Measurements from ENCODE around the gene SPECC1L.

Gene SPECC1L

DNA sequence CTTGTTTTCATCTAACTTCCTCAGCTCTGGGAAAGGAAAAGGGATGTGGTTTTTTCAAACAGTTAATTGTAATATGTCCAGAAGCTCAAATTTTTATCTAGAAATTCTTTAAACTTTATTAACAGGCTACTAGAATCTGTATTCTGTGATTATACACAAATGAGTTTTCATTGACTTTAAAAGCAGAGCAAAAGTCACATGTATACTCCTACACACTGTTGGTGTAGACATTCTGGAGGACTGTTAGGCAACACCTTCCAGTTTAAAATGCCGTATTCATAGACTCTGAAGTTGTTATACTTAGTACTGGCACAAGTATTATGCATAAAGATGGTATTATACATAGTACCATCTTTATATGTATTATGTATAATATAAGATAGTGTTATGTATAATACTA, 64.9 kb downstream of the SPECC1L start:
- Histone ChIP-seq H3K9ac (ENCODE audit: low read length) (no peak overlapping the region), H3K27me3 (ENCODE audit: control insufficient read depth, insufficient read depth, low read length) (no peaks in the 10 kb centered on the region), H3K36me3 (ENCODE audit: control insufficient read depth, insufficient read depth, low read length) (peaks cover 6% of the 10 kb centered on the region), H3K9me3 (ENCODE audit: control insufficient read depth, low read length) (no peaks in the 10 kb centered on the region), H3K4me1 (ENCODE audit: control insufficient read depth, insufficient read depth, low read length) (no peaks in the 10 kb centered on the region), H3K4me3 (ENCODE audit: low read length) (no peak overlapping the region)

DNA sequence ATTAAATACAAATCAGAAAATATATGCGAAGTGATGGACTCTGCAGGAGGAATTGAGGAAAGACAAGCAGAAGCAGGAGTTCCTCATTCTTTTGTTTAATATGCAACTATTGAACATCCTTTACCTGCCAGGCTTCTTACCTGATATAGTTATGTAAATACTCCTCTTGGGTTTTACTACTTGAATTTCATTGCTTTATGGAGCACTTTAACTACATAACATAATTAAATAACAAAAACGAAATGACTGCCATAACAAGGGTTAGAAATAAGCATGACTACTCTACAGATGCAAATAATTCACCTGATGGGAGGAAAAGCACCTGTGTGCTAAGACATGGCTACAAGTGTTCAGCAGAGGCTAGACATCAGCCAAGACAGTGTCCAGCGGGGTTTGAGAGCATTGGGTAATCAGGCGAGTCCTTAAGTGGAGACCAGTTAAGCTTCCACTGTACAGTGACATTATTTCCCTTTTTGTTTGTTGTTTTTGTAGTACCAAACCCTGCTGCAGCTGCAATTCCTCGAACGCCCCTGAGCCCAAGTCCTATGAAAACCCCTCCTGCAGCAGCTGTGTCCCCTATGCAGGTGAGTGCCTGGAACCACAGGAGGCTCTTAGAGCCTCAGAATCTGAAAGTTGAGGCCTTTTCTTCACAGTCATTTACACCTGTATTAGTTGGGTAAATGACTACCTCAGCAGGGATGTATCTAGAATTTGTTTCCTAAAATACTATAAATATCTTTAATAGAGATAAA, 67.4 kb downstream of the SPECC1L start:
- no peaks in the 10 kb centered on the region for H3K4me1 ChIP-seq (ENCODE audit: control insufficient read depth, insufficient read depth, low read length)
- no peak overlapping the region for H3K4me3 ChIP-seq (ENCODE audit: low read length)
- H3K9me3 ChIP-seq (ENCODE audit: control insufficient read depth, low read length): no peaks in the 10 kb centered on the region
- H3K9ac ChIP-seq (ENCODE audit: low read length): no peak overlapping the region
- H3K36me3 ChIP-seq (ENCODE audit: control insufficient read depth, insufficient read depth, low read length): peaks cover 6% of the 10 kb centered on the region
- H3K27me3 ChIP-seq (ENCODE audit: control insufficient read depth, insufficient read depth, low read length): no peaks in the 10 kb centered on the region

- no peaks in the 10 kb centered on the region for H3K4me1 ChIP-seq (ENCODE audit: control insufficient read depth, insufficient read depth, low read length)
- no peaks in the 10 kb centered on the region for H3K27me3 ChIP-seq (ENCODE audit: control insufficient read depth, insufficient read depth, low read length)
- H3K9ac ChIP-seq (ENCODE audit: low read length): no peak overlapping the region
- H3K9me3 ChIP-seq (ENCODE audit: control insufficient read depth, low read length): no peaks in the 10 kb centered on the region
- no peak overlapping the region for H3K4me3 ChIP-seq (ENCODE audit: low read length)
- peaks cover 6% of the 10 kb centered on the region for H3K36me3 ChIP-seq (ENCODE audit: control insufficient read depth, insufficient read depth, low read length)
These were observed 68.3 kb downstream of the SPECC1L start for GRCh38 chr22:24338726-24339451.

- H3K4me1 ChIP-seq (ENCODE audit: control insufficient read depth, insufficient read depth, low read length): no peaks in the 10 kb centered on the region
- no peaks in the 10 kb centered on the region for H3K27me3 ChIP-seq (ENCODE audit: control insufficient read depth, insufficient read depth, low read length)
- no peak overlapping the region for H3K4me3 ChIP-seq (ENCODE audit: low read length)
- H3K9me3 ChIP-seq (ENCODE audit: control insufficient read depth, low read length): no peaks in the 10 kb centered on the region
- no peak overlapping the region for H3K9ac ChIP-seq (ENCODE audit: low read length)
- H3K36me3 ChIP-seq (ENCODE audit: control insufficient read depth, insufficient read depth, low read length): peaks cover 6% of the 10 kb centered on the region
These were observed 68.8 kb downstream of the SPECC1L start for GRCh38 chr22:24339452-24339747.

DNA sequence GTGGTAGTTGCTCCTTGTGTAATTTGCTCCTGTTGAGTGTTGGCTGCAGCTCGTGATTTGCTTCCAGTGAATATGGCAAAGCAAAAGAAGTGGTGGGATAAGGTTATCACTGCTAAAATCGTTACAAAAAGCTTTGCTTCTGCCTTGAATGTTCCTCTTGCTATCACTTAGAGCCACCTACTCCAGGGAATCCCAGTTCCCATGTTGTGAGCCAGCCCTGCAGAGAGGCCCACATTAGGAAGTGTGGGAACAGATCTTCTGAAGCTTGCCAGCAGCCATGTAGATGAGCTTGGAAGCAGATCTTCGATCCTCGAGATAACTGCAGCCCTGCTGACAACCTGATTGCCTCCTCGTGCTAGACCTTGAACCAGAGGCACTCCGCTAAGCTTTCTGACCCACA, 71.0 kb downstream of the SPECC1L start:
- no peaks in the 10 kb centered on the region for H3K4me1 ChIP-seq (ENCODE audit: control insufficient read depth, insufficient read depth, low read length)
- no peak overlapping the region for H3K4me3 ChIP-seq (ENCODE audit: low read length)
- no peaks in the 10 kb centered on the region for H3K9me3 ChIP-seq (ENCODE audit: control insufficient read depth, low read length)
- no peak overlapping the region for H3K9ac ChIP-seq (ENCODE audit: low read length)
- no peaks in the 10 kb centered on the region for H3K27me3 ChIP-seq (ENCODE audit: control insufficient read depth, insufficient read depth, low read length)
- H3K36me3 ChIP-seq (ENCODE audit: control insufficient read depth, insufficient read depth, low read length): peaks cover 6% of the 10 kb centered on the region

DNA sequence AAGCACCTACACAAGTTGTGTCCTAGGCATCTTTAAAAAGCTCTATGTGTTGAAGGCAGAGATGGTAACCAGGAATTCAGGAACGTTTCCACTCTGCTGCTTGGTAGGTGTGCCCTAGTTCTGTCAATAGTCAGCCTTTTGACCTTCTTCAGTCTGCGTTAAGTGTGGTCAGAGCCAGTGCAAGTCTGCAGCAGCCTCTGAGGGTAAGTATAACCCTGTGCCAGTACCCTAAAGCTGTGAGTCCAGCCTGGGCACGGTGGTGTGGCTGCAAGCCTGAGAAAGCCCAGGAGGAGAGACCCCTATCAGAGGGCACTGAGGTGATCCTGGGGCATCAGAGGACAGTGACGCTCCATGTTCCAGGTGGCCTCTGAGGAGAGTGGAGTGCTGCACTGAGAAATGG, 80.0 kb downstream of the SPECC1L start:
- no peak overlapping the region for H3K9ac ChIP-seq (ENCODE audit: low read length)
- H3K4me3 ChIP-seq (ENCODE audit: low read length): no peak overlapping the region
- peaks cover 4% of the 10 kb centered on the region for H3K36me3 ChIP-seq (ENCODE audit: control insufficient read depth, insufficient read depth, low read length)
- no peaks in the 10 kb centered on the region for H3K4me1 ChIP-seq (ENCODE audit: control insufficient read depth, insufficient read depth, low read length)
- no peaks in the 10 kb centered on the region for H3K9me3 ChIP-seq (ENCODE audit: control insufficient read depth, low read length)
- H3K27me3 ChIP-seq (ENCODE audit: control insufficient read depth, insufficient read depth, low read length): no peaks in the 10 kb centered on the region

DNA sequence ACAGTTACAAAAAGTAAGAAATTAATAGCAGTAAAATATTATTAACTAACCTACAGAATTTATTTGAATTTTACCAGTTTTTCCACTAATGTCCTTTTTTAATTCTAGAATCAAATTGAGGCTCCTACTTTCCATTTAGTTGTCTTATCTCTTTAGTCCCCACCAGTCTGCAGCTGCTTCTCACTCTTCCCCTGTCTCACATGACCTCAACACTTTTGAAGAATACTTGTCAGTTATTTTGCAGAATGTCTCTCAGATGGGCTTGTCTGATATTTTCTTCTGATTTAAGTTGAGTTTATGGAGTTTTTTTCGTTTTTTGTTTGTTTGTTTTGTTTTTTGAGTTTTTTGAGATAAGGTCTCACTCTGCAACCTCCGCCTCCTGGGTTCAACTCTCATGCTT, 82.5 kb downstream of the SPECC1L start:
- H3K9me3 ChIP-seq (ENCODE audit: control insufficient read depth, low read length): no peaks in the 10 kb centered on the region
- no peak overlapping the region for H3K4me3 ChIP-seq (ENCODE audit: low read length)
- no peak overlapping the region for H3K9ac ChIP-seq (ENCODE audit: low read length)
- H3K4me1 ChIP-seq (ENCODE audit: control insufficient read depth, insufficient read depth, low read length): no peaks in the 10 kb centered on the region
- H3K36me3 ChIP-seq (ENCODE audit: control insufficient read depth, insufficient read depth, low read length): peaks cover 4% of the 10 kb centered on the region
- H3K27me3 ChIP-seq (ENCODE audit: control insufficient read depth, insufficient read depth, low read length): no peaks in the 10 kb centered on the region

GRCh38 chr22:24355574-24355973, 84.9 kb downstream of the SPECC1L start:
- Histone ChIP-seq H3K27me3 (ENCODE audit: control insufficient read depth, insufficient read depth, low read length) (no peaks in the 10 kb centered on the region), H3K36me3 (ENCODE audit: control insufficient read depth, insufficient read depth, low read length) (no peaks in the 10 kb centered on the region), H3K4me3 (ENCODE audit: low read length) (no peak overlapping the region), H3K4me1 (ENCODE audit: control insufficient read depth, insufficient read depth, low read length) (peaks cover 10% of the 10 kb centered on the region), H3K9ac (ENCODE audit: low read length) (no peak overlapping the region), H3K9me3 (ENCODE audit: control insufficient read depth, low read length) (no peaks in the 10 kb centered on the region)

DNA sequence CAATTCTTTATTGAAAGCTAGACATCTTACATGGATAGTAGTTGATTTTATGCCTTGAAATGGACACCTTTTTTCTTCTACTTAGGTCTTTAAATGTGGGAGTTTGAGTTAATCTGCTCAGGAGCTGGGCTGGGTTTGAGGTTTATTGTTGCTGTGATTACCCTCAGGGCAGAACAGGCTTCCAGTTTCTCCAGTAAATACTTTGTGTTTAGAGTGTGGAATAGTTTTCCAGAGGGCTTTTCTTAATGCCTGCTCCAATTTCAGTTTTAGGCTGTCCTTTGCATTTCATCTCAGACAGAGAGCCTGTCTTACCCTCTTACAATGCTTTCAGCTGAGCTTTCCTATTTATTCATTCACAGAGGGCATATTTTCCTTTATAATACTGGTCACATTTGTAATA, 86.9 kb downstream of the SPECC1L start:
- Histone ChIP-seq H3K9me3 (ENCODE audit: control insufficient read depth, low read length) (no peaks in the 10 kb centered on the region), H3K27me3 (ENCODE audit: control insufficient read depth, insufficient read depth, low read length) (no peaks in the 10 kb centered on the region), H3K9ac (ENCODE audit: low read length) (no peak overlapping the region), H3K4me3 (ENCODE audit: low read length) (no peak overlapping the region), H3K36me3 (ENCODE audit: control insufficient read depth, insufficient read depth, low read length) (no peaks in the 10 kb centered on the region), H3K4me1 (ENCODE audit: control insufficient read depth, insufficient read depth, low read length) (peaks cover 10% of the 10 kb centered on the region)

GRCh38 chr22:24358105-24358836, 87.6 kb downstream of the SPECC1L start:
- H3K9me3 ChIP-seq (ENCODE audit: control insufficient read depth, low read length): no peaks in the 10 kb centered on the region
- H3K27me3 ChIP-seq (ENCODE audit: control insufficient read depth, insufficient read depth, low read length): no peaks in the 10 kb centered on the region
- no peak overlapping the region for H3K4me3 ChIP-seq (ENCODE audit: low read length)
- peaks cover 10% of the 10 kb centered on the region for H3K4me1 ChIP-seq (ENCODE audit: control insufficient read depth, insufficient read depth, low read length)
- no peaks in the 10 kb centered on the region for H3K36me3 ChIP-seq (ENCODE audit: control insufficient read depth, insufficient read depth, low read length)
- no peak overlapping the region for H3K9ac ChIP-seq (ENCODE audit: low read length)

DNA sequence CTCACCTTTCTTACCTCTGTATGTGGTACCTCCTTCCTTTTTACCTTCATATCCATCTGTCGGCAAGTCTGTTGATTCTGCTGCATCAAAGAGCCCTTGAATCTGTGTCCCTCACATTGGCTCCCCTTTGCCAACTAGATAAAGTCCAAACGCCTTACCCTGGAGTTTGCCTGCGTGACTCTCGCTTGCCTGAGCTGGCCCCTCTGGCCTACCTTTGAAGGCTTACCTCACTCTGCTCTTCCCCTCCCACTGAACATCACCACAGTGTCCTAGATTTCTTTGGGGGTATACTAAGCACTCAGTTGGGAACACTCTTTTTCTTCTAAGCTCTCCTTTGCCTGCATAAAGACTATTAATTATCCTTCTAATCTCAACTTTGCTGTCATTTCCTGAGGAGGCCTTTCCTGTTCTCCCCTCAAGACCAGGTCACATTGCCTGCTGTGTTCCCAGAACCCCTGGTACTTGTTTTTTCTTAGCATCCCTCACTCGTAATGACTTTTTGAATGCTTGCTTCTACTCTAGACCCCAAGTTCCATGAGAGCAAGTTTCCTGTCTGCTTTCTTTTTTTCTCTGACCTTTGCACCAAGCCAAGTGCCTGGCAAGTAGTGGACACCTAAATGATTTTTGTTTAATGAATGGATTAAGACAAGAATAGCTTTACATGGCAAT, 89.0 kb downstream of the SPECC1L start:
- Histone ChIP-seq H3K27me3 (ENCODE audit: control insufficient read depth, insufficient read depth, low read length) (no peaks in the 10 kb centered on the region), H3K36me3 (ENCODE audit: control insufficient read depth, insufficient read depth, low read length) (no peaks in the 10 kb centered on the region), H3K9me3 (ENCODE audit: control insufficient read depth, low read length) (no peaks in the 10 kb centered on the region), H3K4me3 (ENCODE audit: low read length) (no peak overlapping the region), H3K4me1 (ENCODE audit: control insufficient read depth, insufficient read depth, low read length) (peaks cover 10% of the 10 kb centered on the region), H3K9ac (ENCODE audit: low read length) (no peak overlapping the region)
